GM19463 (cell line): ENCODE data around the gene CCDC152.
"Not testable (repeated sequence)": the region's sequence is repeated elsewhere in the genome, so short reads cannot be mapped to it uniquely, and the experiment has no call there.

Experiments used
- ATAC-seq: cut with Tn5 transposase; IDR thresholded peaks from one replicate; pipeline ENCODE4 v1.9.1; 2021; ENCODE audit warnings: mild to moderate bottlenecking, moderate library complexity; ENCODE audit not compliant: unreplicated experiment

CCDC152 gene

DNA sequence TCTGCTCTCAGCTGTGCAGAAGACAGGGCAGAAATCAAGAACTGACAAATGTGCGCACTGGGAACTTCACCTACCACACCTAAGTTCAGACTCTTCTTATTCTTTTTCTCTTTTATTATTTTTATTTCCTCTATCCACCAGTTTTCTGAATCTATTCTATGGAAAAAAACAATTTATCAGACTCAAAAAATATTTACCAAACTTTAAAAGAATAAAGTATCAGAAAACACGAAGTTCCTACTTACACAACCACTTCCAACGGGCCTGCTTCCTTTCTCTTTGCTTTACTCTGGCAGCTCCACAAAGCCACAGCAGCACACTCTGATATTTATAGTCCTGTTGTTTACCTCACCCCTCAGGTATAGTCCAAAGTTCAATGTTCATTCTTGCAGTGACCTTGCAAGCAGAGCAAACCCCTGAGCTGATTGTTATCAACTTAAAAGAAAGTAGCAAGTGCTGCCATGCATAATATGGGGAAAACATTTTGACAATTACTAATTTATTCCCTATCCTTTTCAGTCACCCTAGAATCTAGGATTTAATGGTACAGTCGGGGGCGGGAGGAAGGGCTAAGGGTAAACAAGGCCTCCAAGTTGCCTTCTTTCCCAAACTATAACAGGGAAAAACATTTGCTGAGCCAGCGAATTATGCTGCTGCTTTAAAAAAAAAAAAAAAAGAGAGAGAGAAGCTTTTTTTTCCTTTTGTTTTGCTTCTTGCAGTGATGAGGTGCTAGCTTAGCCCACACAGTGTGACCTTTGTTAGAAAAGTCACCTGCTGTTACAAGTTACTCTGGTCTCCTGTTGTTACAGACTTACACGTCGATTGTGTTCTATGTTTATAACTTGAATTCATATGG lies 55.2 kb downstream of the CCDC152 start, which contains the start of gene SELENOP:
TSS of gene SELENOP (minus strand) at position 302 of the 856 bp plus-strand sequence. CDS start 3,539 bp downstream, outside the sequence.
- ATAC-seq: peak; percentile 92

DNA sequence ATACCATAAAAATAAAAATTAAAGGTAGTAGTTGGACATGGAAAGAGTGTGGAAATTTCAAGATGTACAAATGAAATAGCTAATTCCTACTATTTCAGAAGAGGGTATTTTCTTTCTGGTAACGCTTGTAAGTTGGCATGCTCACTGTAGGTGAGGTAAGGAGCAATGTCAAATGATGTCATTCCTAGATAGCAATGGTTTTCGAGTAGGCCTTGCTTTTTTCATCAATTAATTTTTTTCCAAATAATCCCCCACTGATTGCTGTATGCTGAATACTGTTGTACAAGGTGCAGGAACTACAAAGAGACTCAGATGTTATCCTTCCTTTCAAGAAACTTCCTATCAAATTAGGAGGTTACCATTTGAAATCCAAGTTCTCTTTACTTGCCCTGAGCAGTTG lies 56.0 kb downstream of the CCDC152 start:
- no peak for ATAC-seq

DNA sequence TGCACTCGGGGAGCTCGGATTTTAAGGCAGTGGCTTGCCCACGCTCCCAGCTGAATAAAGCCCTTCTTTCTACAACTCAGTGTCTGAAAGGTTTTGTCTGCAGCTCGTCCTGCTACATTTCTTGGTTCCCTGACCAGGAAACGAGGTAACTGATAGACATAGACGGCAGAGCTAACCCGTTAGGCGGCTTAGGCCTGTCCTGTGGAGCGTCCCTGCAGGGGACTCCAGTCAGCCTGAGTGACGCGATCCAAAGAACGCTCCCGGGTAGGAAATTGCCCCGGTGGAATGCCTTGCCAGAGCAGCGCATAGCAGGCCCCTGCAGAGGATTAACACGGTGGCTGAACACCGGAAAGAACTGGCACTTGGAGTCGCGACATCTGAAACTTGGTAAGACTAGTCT lies 56.9 kb downstream of the CCDC152 start:
- no peak for ATAC-seq

DNA sequence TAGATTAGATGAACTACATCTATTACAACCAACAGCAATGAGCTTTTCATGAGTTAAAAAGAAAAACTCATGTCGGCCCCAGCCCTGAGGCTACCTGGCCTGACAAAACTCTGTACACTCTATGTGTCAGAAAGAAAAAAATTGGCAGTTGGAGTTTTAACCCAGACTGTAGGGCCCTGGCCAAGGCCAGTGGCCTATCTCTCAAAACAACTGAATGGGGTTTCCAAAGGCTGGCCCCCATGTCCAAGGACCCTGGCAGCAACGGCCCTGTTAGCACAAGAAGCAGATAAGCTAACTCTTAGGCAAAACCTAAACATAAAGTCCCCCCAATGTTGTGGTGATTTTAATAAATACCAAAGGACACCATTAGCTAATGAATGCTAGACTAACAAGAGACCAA lies 59.9 kb downstream of the CCDC152 start:
- ATAC-seq: not testable (repeated sequence)

DNA sequence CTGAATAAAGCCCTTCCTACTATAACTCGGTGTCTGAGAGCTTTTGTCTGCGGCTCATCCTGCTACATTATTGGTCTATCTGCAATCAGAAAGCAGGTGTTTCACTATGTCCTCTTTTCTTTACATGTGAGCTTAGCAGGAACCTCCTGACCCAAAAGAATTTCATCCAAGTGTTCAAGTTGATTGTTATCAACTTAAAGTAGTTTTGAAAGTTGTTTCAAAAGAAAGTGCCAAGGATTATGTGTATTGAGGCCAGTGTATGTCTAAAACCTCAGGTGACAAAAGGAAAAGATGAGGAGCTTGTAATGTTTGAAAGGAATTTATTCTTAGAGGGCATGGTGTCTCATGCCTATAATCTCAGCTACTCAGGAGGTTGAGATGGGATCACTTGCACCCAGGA lies 63.1 kb downstream of the CCDC152 start:
- ATAC-seq: no peak

DNA sequence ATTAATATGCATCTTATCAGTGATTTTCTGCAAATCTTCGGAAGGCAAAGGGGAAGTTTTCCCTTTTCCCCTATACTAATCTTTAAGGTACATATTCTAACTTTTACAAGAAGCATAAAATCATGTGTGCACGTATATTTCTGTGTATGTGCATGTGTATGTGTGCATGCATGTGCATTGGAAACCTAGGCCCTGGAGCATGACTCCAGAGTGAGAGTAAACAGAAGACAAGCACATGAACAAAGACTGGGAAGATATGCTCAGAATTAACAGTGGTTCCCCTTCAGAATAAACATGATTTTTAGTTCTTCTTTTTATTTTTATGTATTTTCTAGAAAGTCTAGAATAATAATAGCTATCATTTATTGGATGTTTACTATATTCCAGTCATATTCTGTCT lies 65.9 kb downstream of the CCDC152 start:
- no peak for ATAC-seq

DNA sequence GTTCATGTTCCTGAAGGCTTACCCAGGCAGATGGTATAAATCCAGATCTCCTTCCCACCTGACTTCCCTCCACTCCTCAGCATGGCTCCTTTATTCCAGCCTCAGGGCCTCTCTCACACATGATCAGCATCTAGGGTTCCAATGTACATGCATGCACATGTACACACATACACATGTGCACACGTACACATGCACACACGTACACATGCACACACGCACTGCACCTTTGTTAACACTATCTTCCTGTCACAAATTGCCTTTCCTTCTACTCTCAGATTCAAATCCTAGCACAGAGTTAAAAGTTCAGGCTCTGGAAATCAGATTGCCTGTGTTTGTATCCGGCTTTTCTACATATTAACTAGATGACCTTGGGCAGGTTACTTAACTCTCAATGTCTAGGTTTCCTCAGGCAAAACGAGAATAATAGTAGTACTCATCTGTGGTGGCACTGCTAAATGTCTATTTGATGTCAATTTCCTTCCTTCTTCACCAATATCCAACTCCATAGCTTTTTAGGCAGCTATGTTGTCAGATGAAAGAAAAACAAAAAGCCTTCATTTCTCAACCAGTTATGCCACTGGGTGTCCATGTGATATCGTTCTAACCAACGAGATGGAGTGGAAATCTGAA lies 67.8 kb downstream of the CCDC152 start:
- no peak for ATAC-seq

DNA sequence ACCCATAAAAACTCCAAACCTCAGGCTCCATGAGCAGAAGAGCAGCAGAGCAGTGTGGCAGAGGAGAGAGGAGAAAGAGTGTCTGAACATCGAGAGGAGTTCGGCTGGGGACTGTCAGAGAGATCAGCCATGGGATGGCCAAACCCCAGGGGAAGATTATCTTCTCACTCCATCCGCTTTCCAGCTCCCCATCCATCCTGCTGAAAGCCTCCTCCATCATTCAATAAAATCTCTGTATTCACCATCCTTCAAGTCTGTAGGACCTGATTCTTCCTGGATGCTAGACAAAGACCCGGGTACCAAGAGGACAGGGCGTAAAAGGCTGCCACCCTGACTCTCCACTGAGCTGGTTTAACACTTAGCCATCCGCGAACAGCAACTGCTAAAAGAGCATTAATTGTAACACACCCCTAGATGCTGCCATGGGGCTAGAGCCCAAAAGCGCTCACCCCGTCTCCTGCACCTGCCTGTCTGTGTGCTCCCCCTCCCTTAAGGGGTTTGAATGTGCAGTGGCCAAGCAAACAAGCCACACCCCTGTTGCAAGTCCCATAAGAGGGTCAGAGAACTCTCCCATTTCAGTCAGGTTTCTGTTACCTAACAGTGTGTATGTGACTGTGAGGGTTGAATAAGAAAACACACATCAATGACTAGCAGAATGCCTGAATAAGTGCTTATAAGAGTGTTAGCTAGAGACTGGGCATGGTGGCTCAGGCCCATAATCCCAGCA lies 69.0 kb downstream of the CCDC152 start:
- ATAC-seq: no peak

DNA sequence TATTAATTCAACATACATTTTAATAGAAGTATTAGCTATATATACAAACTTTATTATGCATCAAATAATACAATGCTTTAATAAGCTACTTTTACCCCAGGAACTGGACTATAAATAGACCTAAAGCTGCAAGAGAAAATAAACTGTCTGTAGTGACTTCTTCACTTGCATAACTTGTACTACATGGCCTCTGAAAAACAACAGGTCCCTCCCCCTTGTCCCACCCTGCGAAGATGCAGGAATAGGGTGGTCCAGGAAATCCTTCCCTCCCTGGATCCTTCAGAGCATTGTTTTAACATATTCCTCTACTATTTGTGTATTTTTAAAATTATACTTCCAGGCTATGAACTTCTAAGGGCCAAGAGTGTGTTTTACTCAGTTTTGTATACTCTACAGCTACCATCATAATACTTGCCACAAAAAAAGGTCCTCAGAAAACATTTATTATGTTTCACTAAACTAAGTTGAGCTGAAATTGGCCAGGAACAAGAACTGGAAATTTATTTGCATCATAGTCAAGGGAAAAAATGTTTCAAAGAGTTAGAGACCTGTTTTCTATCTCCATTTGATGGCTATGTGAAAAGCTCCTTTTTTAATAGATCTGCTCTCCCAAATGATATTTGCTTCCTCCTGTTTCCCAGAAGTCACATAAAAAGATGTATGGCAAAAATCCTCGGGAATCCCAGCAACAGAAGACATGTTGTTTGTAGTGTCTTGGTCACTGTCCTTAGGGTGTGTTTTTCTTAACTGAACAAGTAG lies 70.3 kb downstream of the CCDC152 start:
- no peak for ATAC-seq

DNA sequence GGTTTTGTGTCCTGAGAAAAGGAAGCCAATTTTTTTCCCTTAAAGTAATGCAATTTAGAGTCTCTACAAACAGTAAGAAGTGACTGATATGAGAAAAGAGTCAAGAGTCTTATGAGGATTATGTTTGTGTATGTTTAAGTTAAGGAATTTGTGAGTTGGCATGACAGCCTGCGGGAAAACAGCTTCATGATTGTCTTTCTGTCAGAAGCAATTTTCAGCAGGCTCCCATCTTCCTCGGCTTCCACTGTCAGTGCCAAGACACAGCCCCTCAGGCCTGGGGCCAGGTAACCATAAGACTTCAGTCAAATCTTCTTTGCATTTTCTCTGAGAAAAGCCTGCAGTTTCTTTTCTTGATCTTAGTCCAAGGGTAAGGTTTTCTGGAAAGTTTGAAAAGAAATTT lies 72.1 kb downstream of the CCDC152 start:
- no peak for ATAC-seq

DNA sequence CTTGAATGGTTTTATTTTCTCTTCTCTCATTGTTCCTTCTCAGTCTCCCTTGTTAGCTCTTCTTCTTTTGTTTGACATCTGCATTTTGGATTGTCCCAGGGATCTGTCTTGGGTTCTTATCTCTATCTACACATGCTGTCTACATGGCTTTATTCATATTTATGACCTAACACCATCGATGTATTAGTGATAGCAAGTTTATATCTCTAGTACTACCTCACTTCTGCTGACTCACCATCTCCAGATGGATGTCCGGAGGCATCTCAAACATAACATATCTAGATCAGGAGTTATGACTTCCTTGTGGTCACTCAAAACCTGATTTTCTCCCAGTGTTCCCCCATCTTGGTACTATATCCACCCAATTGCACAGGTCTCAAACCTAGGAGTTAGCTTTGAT lies 74.3 kb downstream of the CCDC152 start:
- no peak for ATAC-seq

DNA sequence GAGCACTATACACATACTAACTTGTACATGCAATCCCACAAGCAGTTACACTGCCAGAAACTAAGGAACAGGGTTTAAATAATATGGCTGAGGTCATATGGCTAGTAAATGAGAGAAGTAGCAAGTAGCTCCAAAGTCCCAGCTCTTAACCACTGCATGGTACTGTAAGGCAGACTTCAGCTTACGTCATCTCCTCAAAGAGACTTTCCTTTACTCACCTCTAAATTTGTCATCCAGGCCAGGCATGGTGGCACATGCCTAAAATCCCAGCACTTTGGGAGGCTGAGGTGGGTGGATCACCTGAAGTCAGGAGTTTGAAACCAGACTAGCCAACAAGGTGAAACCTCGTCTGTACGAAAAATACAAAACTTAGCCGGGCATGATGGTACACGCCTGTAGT lies 75.4 kb downstream of the CCDC152 start:
- ATAC-seq: no peak

DNA sequence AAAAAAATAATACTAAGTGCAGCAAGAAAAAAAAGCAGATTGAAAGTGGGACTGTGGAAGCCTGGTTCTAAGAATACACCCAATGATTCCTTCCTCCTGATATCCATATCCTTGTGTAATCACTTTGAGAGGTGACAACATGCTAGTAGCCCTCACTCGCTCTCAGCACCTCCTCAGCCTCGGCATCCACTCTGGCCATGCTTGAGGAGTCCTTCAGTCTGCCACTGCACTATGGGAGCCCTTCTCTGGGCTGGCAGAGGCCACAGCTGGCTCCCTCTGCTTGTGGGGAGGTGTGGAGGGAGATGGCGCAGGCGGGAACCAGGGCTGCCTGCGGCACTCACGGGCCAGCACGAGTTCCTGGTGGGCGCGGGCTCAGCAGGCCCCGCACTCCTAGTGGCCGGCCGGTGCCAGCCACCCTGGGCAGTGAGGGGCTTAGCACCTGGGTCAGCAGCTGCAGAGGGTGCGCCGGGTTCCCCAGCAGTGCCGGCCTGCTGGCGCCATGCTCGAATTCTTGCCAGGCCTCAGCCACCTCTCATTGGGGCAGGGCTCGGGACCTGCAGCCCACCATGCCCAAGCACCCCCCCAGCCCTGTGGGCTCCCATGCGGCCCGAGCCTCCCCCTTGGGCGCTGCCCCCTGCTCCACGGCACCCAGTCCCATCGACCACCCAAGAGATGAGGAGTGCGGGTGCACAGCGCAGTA lies 79.6 kb downstream of the CCDC152 start:
- no peak for ATAC-seq

DNA sequence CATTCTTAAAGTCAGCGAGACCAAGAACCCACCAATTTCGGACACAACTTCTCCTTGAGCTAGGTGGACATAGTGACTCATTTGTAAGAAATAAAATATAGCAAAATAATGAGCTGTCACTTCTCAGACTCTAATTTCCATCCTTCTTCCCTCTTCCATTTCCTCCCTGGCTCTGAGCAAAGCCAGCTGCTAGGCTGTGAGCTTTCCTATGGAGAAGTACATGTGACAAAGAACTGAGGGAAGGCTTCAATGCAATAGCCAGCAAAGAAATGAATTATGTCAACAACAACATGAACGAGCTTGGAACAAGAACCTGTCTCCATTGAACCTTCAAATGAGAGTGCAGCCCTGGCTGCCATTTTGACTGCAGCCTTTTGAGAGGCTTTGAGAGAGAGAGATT lies 81.0 kb downstream of the CCDC152 start:
- ATAC-seq: no peak

DNA sequence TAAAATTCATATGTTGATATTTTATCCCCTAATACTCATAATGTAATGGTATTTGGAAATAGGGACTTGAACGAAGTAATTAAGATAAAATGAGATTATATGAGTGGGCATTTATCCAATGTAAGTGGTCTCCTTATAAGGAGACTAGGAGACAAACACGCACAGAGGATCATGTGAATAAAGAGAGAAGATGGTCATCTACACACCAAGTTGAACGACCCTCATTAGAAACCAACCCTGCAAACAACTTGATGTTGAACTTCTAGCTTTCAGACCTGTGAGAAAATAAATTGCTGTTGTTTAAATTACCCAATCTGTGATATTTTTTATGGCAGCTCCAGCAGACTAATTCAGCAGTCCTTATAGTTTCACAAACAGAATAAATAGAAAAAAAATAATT lies 82.6 kb downstream of the CCDC152 start:
- no peak for ATAC-seq

DNA sequence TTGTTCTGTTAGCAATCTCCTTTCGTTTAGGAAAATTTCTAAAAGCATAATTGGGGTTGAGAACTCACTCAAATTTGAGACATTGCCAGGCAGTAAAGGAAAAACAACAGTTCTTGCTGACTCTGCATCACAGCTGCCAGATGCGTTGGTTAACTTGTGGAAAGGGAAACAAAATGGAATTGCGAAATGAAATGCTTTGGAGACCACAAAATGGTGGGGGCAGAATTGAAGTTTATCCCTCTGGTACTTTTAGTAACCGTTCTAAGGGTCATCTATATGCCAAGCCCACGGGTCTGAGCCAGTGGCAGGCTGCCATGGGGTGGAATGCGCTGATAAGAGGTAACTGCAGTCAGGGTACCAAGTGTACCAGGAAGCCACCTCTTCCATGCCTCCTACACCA lies 83.7 kb downstream of the CCDC152 start:
- ATAC-seq: no peak

DNA sequence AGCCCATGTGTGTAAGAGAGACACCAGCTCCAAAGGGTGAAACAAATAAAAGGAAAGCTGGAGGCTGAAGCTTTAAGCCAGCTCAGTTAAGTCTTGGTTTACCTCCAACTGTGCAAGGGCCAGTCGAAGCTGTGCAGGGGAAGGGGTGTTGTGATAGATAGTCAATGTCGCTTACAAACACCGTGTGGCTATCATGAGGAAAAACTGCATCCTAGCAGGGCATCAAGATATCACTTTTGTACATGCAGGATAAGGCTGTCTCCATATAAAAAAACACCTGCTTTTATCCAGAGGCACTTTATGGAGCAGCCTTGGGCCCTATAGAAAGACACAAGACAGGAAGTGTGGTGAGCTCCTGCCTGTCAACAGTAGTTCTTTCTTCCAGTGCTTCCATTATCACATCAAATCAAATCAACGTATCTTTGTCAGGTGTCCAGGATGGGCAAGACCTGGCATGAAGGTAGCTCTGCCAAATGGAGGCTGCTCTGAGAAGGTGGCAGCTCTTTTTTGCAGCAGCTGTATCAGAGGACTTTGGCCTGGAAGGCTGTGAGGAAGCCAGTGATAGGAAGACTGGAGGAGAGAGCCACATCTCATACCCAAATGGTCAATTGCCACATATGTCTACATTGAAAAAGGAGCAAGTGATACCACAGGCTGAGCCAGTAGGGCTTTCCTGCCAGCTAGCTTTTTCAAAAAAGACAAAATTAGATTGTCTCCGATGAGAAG lies 84.4 kb downstream of the CCDC152 start:
- ATAC-seq: no peak

DNA sequence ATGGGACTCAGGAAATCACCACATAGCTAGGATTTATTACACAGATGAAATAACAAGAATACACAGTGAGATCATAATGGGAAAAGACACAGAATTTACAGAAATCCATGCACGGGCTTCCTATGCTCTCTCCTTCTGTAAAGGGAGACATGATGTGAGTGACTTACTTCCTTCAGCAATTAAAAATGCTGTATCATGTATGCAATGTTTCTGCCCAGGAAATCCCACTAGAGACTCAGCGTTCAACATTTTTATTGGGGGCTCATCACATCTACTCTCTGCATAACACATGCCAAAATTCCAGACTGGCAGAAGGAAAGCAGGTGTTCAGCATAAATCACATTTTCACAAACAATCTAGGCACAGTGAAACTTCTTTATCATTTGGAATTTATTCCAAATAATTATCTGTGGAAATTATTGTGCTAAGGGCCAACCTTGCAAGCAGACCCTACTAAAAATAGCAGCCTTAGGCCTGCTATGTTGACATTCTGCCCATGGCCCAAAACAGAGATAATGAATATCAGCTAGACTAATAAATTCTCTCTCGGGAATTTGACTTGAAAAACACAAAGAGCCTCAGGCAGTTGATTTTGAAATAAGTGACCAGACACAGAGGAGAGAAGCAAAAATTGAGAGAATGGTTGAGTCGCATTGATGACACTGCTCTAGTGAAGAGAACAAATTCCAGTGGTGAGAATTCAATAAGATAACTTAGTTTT lies 86.5 kb downstream of the CCDC152 start:
- no peak for ATAC-seq

DNA sequence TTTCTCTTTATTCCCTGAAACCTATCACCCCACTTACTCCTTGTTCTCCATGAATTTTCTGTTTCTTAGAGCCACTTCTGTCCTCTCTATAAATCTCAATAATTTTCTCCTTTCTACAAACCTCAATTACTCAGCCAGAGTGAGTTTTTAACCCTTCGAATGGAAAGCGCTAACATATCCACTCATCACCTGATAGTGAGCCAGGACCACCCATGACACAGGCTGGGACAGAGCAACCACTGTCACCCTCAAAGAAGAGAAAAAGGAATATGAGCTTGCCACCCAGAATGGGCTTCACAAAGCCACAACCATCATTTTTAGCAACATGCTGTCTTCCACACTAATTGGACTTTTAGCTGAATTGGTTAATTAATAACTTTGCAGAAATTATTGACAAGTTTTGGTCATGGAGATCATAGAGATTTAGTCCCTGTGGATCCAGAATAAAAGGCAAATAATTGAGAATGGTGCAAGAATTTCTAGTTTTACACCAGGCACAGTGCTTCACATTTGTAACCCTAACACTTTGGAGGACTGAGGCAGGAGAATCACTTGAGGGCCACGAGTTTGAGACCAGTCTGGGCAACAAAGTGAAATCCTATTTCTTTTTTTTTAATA lies 87.2 kb downstream of the CCDC152 start:
- ATAC-seq: no peak
